ENCODE results near the gene HIPK1. TPM values are rescaled to one million over a fixed set of nuclear protein-coding genes. Genes with fewer than 3 reads are reported as not detected.
A peak's percentile ranks its signal among the peaks of the same experiment; 100 is the strongest.
"Not testable (repeated sequence)": the region's sequence is repeated elsewhere in the genome, so short reads cannot be mapped to it uniquely, and the experiment has no call there.

The HIPK1 gene
- total RNA-seq, 1 donor from 2014 or later: 62.9 TPM

DNA sequence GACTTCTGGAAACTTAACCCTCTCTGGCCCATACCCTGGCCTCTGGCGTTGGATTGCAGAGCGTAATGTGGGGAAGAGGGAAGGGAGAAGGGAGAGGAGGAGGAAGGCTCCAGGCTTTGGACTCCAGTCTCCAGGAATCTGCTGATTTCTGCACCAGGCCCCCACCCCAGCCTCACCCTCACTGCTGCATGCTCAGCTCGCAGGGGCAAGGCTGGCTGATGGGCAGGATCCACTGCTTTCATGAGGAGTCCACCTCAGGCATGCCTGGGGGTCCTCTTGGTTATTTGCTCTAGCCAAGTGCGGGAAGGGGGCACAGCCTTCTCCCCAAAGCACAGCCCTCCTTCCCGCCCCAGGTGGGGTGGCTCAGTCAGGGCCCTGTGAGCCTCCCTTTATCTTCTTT, 53.8 kb downstream of the HIPK1 start:
- no peak for DNase-seq

DNA sequence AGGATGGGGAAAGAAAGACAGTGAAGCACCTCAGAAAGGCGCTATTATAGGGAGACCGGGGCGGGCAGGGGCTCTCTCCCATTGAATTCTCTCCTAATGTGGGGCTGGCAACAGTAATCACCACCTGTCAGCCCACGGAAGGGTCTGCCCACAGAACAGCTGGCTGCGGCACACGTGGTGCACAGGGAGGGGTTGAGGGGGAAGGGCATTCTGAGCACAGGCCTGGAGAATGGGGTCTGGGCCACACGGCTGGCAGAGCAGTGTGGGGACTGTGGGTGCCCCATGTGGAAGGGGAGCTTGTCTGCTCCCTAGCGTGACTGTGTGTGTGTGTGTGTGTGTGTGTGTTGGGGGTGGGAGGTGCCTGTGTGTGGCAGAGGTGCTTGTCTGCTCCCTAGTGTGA, 54.3 kb downstream of the HIPK1 start:
- peak; percentile 88 for DNase-seq

DNA sequence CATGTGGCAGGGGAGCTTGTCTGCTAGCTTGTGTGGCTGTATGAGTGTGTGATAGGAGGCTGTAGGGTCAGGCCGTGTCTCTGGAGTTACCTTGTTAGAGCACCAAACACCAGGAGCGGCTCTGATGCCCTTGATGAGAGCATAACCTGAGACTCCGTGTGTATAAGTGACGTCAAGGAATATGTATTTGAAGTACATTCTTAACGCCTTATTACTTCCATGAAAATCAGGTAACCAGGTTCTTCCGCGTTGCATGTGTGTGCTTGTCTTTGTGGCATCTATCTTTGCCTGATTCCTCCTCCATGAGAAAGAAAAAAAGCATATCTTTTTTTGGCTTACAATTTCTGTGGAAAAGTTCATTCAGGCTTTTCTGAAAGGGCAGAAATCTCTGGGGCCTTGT, 54.7 kb downstream of the HIPK1 start:
- no peak for DNase-seq

DNA sequence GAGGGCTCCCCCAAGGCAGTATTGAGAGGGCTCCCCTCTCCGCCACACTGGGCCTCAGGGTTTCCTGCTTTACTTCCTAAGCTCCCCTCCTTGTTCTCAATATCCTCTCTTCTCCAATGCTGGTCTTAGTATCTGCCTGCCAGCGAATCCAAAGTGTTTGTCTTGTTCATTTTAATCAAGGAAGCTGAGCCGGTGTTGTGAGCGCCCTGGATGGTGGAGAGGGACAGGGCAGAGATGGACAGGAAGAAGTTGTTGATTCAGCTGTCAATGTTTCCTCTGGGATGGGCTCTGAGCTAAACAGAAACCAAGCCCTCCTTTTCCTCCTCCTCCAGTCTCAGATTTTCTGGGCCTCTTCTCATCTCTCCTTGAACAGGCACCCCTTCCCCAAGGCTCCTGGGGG, 55.6 kb downstream of the HIPK1 start:
- DNase-seq: peak; percentile 59

DNA sequence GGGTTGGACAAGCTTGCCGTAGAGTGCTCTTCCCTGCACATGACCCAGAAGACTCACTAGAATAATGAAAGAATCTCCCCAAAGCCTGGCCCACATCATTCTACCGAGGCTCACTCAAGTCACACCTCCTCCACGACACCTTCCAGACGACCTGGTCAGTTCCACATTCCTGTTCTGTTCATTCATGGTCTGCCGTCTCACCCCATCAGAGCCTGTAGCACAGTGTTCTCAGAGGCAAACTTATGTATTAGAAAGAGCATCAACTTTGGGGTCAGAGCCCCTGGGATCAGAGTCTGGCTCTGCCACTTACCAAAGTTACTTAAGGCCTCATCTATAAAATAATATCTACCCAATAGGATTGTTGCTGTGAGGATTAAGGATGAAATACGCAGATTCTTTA, 57.7 kb downstream of the HIPK1 start:
- DNase-seq: no peak

DNA sequence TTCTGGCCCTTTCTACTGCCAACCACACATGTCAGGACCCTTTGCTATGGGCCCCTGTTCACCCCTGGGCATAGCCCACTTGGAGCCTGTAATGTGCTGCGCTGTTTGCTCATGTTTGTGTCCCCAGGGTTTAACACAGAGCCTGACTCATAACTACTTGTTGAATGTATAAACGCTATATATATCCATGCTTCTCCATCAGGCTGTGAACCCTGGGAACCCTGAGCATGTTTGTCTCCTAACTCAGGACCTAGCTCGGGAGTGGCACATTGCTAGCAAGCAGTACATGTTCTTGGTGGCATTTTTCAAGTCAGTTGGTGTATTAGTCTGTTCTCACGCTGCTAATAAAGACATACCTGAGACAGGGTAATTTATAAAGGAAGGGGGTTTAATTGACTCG, 58.1 kb downstream of the HIPK1 start:
- DNase-seq: no peak

DNA sequence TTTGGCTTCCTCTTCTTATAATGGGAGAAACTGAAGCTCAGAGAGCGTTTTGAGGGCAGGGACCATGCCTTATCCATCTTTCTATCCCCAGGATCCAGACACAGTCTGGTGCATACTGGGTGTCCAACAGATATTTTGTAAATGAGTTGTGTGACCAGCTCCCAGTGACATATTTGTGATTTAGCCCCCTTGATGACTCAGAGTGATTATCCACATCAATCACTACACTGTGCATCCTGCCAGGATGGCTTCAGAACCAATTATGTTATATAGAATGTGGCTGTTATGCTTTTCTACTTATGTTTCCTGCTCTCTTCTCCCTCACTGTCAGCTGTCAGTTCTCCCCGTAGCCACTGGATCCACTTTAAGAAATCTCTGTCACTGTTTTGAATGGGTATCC, 61.4 kb downstream of the HIPK1 start:
- no peak for DNase-seq

DNA sequence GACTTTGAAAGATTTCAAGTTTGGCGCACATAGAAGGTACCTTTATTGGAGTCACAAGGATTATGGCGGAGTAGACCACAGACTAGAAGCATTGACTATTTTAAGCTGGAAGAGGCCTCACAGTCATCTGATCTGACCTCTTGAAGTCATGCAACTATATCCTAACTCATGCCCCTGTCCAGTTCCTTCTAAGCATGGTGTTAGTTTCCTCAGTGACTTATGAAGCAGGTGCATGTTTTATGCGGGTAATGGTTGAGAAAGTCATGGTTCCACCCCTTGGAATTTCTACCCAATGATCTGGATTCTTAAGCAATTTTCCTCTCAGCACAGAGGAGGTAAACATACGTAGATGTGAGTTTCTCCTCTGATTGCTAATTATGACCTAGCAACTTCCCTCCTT, 61.8 kb downstream of the HIPK1 start:
- DNase-seq: no peak

DNA sequence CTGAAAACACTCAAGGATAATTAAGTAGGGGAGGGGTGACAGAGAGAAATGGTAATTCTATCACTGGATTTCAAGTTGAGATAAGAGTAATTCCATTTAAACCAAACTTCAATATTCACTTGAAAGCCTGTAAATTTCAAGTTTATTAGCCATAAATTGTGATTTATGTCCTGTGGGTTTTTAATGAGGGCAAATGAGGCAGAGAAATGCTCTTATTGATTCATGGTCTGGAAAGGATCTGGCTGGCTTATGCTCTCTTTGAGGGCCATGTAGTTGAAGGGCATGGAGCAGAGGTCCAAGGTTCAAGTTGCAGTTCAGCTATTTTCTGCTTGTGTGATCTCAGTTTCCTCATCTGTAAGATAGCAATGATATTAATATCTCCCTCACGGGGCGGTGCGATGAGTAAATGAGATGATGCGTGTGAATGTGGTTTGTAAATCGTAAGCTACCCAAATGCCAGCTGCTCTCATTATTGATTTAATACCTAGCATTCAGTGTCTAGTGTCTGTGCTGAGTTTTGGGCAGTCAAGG, 62.4 kb downstream of the HIPK1 start:
- no peak for DNase-seq

DNA sequence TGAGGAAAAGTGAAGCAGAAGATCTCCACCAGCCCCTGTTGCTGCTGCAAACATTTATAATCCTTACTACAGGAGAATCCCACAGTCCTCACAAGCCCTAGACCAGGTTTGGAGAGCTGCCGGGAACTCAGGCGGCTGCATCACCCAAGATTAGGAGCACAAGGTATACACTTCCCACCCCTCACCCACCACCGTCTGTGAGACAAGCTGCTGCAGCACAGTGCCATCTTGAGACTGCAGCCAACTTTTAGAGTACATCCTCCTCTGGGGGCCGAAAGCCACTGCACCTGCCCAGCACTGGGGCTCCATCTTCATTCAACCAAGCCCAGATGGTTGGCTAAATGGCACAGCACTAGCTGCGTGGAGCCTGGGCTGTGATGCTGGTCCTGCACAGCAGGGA, 63.9 kb downstream of the HIPK1 start:
- DNase-seq: no peak

DNA sequence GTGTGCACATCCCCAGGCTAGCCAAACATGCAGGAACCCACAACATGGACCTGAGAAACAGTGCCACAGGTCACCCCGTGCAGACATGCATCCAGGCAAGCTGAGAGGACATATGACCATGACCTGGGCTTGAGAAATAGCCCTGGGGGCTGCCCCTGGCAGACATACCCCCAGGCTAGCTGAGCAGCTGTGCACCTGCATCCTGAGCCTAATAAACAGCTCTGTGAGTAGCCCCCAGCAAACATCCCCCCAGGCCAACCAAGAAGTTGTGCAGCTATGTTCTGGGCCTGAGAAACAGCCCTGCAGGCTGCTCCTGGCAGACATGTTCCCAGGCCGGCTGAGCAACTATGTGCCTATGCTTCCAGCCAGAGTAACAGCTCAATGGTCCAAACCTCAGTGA, 64.6 kb downstream of the HIPK1 start:
- DNase-seq: no peak

DNA sequence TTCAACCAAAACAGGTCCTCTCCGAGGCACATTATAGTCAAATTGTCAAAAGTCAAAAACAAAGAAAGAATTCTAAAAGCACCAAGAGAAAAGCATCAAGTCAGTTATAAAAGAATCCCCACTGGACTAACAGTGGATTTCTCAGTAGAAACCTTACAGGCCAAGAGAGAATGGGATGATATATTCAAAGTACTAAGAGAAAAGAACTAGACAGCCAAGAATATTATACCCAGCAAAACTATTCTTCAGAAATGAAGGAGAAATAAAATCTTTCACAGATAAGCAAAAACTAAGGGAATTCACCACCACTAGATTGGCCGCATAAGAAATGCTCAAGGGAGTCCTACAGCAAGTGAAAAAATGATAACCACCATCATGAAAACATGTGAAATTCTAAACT, 66.3 kb downstream of the HIPK1 start:
- no peak for DNase-seq

DNA sequence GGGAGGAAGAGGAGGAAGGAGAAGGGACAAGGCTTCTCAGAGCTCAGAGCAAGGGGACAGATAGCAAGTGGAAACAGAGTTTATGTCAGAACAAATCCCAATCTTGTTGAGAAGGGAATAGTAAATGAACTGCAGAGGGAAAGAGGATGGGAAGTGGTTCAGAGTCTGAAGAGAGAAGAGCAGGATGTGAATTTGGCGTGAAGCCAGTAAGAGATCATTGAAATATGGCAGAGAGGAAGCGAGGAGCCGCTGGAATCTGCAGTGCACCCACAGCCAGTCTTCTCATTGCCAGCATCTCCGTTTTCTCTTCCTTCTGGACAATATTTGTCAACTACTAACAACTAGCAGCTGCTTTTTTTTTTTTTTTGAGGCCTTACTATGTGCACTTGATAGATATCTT, 69.2 kb downstream of the HIPK1 start:
- peak; percentile 75 for DNase-seq

DNA sequence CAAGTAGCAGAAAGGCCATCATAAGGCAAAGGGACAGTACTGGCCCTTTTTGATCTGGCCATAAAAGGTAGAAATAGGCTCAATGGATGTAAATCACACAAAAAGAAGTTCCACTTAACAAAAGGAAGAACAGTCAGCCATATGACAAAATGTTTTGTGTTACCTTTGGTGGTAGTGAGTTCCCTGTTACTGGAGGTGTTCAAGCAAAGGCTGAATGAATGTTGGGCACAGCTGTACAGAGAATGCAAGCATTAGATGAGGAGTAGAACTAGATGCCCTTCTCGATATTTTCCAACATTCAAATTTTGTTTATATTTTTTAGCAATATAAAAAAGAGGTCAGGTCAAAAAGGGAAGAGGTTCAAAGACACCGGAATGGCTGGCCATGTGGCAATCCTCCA, 70.1 kb downstream of the HIPK1 start:
- DNase-seq: no peak

DNA sequence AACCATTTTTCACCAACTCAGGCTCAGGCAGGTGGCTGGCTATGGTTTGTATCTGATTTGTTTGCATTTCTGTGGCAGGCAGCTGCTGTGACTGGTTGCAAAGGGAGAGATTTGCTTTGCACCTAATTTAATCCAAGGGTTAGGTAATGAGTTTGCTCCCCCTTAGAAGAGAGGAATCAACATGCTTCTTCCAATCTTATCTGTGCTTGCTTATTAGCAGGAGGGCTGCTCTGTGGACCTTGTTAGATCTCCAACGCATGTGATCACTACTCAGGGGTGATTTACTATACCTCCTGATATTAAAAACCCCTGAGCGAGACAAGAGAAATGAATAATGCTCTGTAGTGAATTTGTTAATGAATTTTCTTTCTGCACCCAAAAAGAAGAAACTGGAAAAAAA, 70.7 kb downstream of the HIPK1 start:
- no peak for DNase-seq

DNA sequence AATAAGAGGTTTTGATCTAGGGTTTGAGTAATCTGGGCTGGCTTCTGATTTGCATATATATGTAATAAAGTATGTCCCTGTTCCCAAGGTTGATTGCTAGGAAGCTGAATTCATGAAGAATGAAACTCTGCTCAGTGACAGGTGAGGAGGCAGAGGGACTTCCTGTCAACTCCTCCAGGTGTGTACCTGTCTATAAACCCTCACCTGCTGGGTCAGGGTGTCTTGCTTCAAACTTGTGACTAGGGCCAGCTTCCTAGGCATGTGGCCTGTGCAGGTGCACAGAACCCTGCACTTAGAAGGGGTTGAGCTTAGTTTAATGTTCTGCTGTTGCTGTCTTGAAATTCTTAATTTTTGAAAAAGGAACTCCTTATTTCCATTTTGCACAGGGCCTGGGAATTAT, 71.3 kb downstream of the HIPK1 start:
- DNase-seq: no peak

DNA sequence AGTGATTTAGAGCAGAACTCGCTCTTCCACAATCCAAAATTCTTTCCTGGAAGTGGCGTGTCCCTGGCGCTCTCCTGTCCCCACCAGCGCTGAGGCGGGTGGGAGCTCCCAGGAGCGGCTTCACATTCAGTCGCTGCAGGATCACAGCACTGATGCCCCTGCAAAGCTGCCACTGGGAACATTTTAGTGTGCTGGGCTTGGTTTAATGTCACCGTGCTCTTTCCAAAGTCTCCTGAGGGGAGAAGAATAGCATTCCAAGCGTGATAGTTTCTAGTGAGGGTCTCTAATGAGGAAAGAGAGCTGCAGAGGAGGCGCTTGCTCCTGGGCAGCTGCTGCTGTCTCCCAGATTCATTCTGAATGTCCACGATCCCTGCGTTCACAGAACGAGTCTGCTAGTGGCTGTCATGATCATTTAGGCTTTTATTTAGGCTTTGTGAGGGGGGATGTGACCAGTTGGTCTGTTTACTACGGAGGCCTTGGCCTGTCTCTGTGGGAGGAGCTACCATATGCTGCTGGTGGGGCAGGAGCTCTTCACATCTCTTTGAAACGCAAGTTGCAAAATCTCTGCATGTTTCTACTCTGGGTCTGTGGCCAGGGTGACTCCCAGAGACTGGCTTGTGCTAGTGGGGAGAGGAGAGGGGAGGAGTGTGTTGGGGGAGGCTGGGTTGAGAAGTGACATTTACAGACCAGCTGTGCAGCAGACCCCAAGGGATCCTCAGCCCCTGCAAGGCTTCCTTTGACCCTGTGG, 73.5 kb downstream of the HIPK1 start:
- peak; percentile 55 for DNase-seq

DNA sequence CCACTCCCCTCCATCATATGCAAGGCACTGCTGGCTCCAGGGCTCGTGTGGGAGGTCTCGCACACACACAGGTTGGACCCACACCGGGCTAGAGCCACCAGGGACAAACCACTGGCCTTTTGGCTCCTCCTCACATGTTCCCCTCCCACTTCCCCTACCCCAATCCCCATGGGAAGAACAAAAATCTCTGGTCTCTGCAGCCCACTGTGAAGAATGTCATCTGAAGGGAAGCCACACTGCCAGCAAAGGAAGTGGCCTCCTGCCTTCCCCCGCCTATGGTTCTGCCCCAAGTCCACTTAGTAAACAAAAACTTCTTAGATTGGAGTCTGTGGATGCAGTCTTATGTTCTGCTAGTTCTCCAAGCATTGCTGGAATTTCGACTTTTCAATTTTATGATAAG, 74.3 kb downstream of the HIPK1 start:
- no peak for DNase-seq

DNA sequence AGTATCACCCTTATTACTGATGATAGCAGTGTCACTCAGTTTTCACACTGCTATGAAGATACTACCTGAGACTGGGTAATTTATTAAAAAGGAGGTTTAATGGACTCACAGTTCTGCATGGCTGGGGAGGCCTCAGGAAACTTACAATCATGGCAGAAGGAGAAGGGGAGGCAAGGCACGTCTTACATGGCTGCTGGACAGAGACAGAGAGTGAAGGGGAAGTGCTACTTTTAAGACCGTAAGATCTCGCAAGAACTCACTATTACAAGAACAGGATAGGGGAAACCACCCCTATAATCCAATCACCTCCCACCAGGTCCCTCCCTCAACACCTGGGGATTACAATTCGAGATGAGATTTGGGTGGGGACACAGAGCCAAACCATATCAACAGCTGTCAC, 77.7 kb downstream of the HIPK1 start:
- not testable (repeated sequence) for DNase-seq

DNA sequence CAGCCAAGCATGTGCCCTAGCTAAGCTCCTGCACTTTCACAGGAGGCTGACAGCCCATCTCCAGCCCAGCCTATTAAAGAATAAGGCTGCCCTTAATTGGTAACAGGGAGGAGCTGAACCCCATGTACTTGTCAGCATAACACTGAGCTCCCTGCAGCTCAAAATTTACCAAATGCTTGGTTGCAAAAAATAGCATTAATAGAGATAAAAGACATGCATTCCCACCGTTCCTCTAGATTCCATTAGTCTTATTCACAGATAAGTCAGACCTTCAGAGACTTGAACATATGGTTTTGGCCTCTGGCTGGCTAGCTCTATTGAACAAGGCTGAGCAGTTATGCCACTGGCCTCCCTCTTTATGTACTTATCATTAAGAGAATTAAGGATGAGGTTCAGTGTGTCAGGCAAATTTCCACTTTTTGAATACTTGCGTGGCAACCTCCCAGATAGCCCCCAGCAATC, 79.4 kb downstream of the HIPK1 start:
- no peak for DNase-seq

DNA sequence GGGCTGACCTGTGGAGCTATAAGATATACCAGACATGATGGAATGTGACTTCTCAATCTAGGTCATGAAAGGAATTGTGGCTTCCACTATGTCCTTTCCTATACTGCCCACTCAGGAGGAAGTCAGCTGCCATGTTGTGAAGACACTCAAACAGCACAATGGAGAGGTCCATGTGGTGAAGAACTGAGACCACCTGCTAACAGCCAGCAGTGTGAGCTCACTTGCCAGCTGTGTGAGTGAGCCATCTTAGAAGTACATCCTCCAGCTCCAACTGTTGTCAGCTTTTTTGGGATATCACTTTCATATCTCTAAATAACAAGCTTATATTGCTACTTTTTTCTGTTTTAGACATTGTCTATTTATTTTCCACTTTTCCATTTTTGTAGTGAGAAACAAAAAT, 79.9 kb downstream of the HIPK1 start:
- DNase-seq: no peak

DNA sequence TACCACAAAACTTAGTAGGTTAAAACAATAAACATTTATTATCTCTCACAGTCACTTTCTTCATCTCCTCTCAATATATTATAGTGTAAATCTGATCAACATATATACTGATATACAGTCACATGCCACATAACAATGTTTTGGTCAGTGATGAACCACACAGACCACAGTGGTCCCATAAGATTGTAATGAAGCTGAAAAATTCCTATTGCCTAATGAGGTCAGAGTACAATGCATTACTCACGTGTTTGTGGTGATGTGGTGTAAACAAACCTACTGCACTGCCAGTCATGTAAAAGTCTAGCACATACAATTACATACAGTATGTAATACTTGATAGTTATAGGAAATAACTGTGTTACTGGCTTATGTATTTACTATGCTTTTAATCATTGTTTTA, 80.3 kb downstream of the HIPK1 start:
- DNase-seq: no peak

DNA sequence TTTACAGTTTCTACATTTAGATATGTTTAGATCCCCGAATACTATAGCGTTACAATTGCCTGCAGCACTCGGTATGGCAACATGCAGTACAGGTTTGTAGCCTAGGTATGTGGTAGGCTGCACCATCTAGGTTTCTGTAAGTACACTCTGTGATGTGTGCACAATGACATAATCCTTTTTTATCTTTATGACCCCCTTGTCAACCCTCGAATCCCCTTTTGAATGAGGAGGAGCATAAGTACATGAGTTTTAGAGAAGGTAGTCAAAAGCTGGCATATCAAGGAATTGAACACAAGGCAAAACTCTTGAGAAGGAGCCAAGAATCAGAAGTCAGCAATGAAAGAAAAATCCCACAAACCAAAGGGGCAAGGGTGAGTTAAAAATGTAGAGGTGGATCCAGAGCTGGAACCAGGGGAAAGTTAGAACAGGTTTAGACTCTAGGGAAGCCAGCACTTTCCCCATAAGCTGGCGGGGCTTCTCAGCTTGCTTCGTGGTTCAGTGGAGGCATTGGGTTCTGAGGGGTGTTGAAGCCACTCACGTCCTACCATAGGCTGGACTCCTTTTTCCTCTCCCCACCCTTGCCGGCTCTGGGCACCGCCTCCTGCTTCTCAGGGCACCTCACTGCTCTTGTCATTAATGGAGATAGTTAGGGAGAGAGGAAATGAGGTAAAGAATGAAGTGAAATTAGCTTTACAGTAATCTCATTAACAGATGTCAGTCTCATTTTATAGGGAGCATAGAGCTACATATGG, 81.5 kb downstream of the HIPK1 start:
- DNase-seq: no peak

DNA sequence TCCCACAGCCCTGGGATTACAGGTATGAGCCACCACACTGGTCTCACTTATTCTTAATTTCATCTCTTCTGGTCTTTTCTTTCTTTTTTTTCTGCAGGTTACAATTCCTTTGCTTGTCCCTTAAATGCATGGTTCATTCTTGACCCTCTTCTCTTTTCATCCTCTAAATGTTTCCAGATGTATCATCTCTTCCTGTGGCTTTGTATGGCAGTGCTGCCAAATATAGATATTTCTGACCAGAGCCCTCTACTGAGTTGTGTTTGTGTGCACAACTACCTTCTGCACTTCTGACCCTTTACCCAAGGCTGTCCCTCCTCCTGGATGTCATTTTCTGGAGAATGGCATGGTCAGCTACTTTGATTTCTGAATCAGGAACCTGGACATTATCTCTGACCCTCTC, 82.7 kb downstream of the HIPK1 start:
- no peak for DNase-seq
